Stomach (tissue), 9 donors: Measurements from ENCODE around the gene TVP23B. TPM values are rescaled to one million over a fixed set of nuclear protein-coding genes. Genes with fewer than 3 reads are reported as not detected.
"Not testable (repeated sequence)": the region's sequence is repeated elsewhere in the genome, so short reads cannot be mapped to it uniquely, and the experiment has no call there.

Source experiments
- DNase-seq, 2 donors: peaks; one replicate each; pipeline versions ENCODE4 v3.0.0 to v3.0.0-alpha.2; 2013 to 2019
- H3K27ac ChIP-seq, 5 donors: fragments of 200-600 bp in 4 of 5; sonication (generic) in 4 of 5; one replicate each; pipeline ENCODE4 v1.5.1; 2013 to 2019; ENCODE audit warnings: mild to moderate bottlenecking in 1 of 5, moderate library complexity in 1 of 5
- H3K27me3 ChIP-seq, 3 donors: fragments of 200-600 bp; sonication (generic); one replicate each; pipeline ENCODE4 v1.5.1; 2017 to 2019; ENCODE audit warnings: mixed run types in 1 of 3
- H3K36me3 ChIP-seq, 4 donors: fragments of 200-600 bp; sonication (generic); 1 replicate in 3 of 4; 2 replicates in 1 of 4; pipeline ENCODE4 v1.5.1; 2016 to 2019
- H3K4me1 ChIP-seq, 4 donors: fragments of 200-600 bp; sonication (generic); one replicate each; pipeline ENCODE4 v1.5.1; 2016 to 2019
- H3K4me3 ChIP-seq, 4 donors: fragments of 200-600 bp; sonication (generic) in 3 of 4; one replicate each; pipeline ENCODE4 v1.5.1; 2016 to 2019; ENCODE audit warnings: mild to moderate bottlenecking in 1 of 4
- H3K9me3 ChIP-seq, 4 donors: fragments of 200-600 bp; sonication (generic); one replicate each; pipeline ENCODE4 v1.5.1; 2016 to 2019
- EP300 ChIP-seq: sonication (generic); formaldehyde crosslinking; IDR thresholded peaks from one replicate; pipeline ENCODE4 v1.6.1; 2017; ENCODE audit warnings: antibody characterized with exemption
- POLR2A ChIP-seq, 4 donors: fragments of 450-650 bp; IDR thresholded peaks; one replicate each; pipeline ENCODE4 v1.6.1; 2016; ENCODE audit warnings: antibody characterized with exemption in 4 of 4, control low read depth in 2 of 4, mild to moderate bottlenecking in 1 of 4, moderate library complexity in 1 of 4
- POLR2AphosphoS5 ChIP-seq, 3 donors: sonication (generic); formaldehyde crosslinking; IDR thresholded peaks; one replicate each; pipeline ENCODE4 v1.6.1; 2016; ENCODE audit warnings: antibody characterized with exemption in 3 of 3
- WGBS, 5 donors: extraction: QIAGEN DNeasy Blood & Tissue Kit in 3 of 5; methylation state at CpG; one replicate each; pipeline versions ENCODE4 v1.1.5 to v1.1.7; 2013 to 2018; 5-methylcytosine and 5-hydroxymethylcytosine counted together
- intact Hi-C: fragments of 100-400 bp; cut with DNase I; formaldehyde crosslinking; loops from one replicate; pipeline ENCODE4 v1.15.1; 2023; ENCODE audit warnings: low total_unique reads
- polyA plus RNA-seq, 3 donors: library from polyadenylated mRNA; stranded (reverse); fragments of 200-250 nt; gene quantifications; one replicate each; pipeline ENCODE4 v1.2.3, GENCODE V29; 2013
- total RNA-seq, 5 donors: library from RNA; depleted of rRNA; stranded (reverse); fragments of >200 nt; gene quantifications; one replicate each; pipeline versions ENCODE4 v1.1.0 to v1.2.3, GENCODE V29; 2014 to 2016
- TF ChIP-seq, protein P1 (sequence below), 7 experiments: fragments of 450-650 bp in 4 of 7; fragments of 200-600 bp in 3 of 7; sonication (generic) in 3 of 7; IDR thresholded peaks; one replicate each; pipeline ENCODE4 v1.5.1; 2016 to 2019; ENCODE audit warnings: antibody characterized with exemption in 7 of 7, control low read depth in 2 of 7, mild to moderate bottlenecking in 1 of 7
- donor health status: healthy with polysubstance abuse.
- donor health status: Bipolar disorder and iron deficiency.
- donor health status: healthy.

TVP23B gene
- total and polyA plus RNA-seq, 8 donors = 2.9 to 93.4 (median 20.0) TPM

DNA sequence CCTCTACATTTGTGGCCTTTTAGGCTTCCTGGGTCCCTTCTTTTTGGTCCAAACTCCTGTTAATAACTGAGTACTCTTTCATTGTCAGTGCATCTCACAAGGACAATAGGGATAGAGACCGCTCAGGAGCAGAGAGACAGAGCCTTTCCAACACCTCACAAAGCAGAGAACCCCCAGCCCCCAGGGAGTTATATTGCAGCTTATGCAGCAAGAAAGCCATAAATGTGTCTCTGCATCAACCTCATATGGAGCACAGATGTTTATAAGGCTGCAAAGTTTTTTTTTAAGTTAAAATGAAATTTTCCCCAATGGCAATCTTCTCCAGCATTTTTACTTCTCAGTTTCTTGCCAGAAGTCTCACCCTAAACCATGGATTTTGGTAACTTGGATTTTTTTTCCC is 30.7 kb upstream of the TVP23B start:
- intact Hi-C loops, H3K27ac ChIP-seq, H3K4me1 ChIP-seq, DNase-seq, H3K27me3 ChIP-seq, H3K9me3 ChIP-seq, H3K4me3 ChIP-seq, H3K36me3 ChIP-seq: not testable (repeated sequence)
- WGBS, 5 donors = 94 to 100% (median 100%) methylated on average over 1 of the region's 1 CpG

DNA sequence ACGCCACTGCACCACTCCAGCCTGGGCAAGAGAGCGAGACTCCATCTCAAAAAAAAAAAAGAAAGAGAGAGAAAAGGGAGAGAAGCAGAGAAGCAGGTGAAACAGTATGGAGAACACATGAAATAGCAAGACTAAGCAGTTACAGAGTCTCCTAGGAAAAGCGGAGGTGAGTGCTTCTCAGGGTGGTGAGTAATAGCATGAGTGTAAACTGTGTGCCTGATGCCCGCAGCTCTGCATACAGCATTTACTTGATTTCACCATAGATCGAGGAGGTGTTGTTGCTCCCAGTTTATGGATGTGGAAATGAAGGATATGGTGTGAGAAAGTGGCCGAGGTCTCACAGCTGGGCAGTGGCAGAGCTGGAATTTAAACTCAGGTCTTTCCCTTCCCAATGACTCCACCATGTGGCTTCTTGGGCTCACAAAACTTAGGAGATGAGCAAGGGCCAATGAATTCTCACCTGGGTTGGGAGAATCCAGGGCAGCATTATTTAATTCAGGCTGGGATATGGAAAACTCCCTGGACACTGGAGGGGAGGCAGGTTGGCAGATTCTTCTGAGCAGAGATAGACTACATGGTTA is 27.1 kb upstream of the TVP23B start:
- WGBS, 5 donors = 68 to 86% (median 71%) methylated on average over 4 to 5 of the region's 6 CpGs
- intact Hi-C loops = not testable (repeated sequence)
- peak in 1 of 2 donors; percentile 9 for DNase-seq

DNA sequence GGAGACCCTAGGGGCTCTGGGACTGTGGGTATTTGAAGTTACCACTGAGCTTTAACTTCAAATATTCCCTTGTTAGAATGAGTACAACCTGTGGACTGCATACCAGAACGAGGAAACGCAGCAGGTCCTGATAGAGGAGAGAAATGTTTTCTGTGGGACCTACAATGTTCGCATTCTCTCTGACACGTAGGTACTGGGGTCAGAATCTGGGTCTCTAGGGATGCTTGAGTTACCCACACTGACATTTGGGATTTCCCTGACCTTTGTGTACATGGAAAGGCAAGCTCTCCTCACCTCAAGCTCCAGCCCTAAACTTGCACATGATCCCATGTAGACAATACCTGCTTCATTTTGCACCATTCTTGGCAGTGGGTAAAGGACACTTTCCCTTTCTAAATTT is 25.0 kb upstream of the TVP23B start:
- H3K27me3 ChIP-seq, H3K9me3 ChIP-seq, H3K4me3 ChIP-seq, H3K27ac ChIP-seq, H3K36me3 ChIP-seq, DNase-seq, intact Hi-C loops, H3K4me1 ChIP-seq: not testable (repeated sequence)
- 45 to 77% (median 60%) methylated on average over 4 of the region's 4 CpGs for WGBS, 5 donors

More for the DNA sequence above, 27.1 kb upstream of the TVP23B start:
- H3K27ac ChIP-seq, H3K9me3 ChIP-seq, H3K27me3 ChIP-seq, H3K4me1 ChIP-seq, H3K4me3 ChIP-seq, H3K36me3 ChIP-seq: not testable (repeated sequence)

DNA sequence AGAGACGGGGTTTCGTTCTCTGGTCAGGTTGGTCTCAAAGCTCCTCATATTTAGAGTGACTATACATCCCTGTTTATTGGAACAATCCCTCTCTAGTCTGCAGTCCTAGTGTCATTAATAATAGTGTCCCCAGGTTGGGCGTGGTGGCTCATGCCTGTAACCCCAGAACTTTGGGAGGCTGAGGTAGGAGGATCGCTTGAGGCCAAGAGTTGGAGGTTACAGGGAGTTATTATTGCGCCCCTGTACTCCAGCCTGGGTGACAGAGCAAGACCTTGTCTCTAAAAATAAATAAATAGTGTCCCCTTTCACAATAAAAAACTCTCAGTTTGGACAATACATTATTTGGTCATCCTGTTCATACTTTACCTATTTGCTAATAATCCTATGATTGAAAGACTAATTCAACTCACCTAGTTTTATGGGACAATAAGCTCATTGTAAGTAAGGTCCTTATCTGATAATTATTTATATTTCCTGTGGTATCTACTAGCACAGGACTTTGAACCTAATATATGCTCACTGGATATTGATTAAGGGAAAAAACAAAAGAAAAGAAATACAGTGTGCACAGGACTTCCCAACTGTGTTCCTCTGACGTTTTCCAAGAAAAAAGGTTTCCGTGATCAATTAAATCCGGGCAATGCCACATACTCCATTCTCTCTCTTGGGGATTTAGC is 23.5 kb upstream of the TVP23B start:
- DNase-seq, H3K36me3 ChIP-seq, H3K27ac ChIP-seq, H3K4me1 ChIP-seq, H3K4me3 ChIP-seq, intact Hi-C loops, H3K27me3 ChIP-seq, H3K9me3 ChIP-seq: not testable (repeated sequence)
- WGBS, 5 donors = 60 to 74% (median 69%) methylated on average over 8 of the region's 8 CpGs

DNA sequence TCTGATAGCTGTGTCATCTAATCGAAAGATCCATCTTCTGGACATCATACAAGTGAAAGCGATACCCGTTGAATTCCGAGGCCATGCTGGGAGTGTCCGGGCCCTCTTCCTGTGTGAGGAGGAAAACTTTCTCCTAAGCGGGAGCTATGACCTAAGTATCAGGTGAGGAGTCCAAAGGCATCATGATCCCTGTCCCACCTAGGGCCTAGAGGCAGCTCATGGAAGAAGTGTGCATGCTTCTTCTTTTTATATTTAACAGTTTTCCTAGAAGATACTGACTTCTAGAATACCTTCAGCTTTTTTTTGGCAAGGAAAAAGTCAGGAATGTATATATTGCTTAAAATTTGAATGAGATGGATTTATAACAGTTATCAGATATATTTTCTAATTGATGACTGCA is 22.6 kb upstream of the TVP23B start:
- H3K4me1 ChIP-seq, H3K36me3 ChIP-seq, H3K27me3 ChIP-seq, H3K4me3 ChIP-seq, intact Hi-C loops, H3K9me3 ChIP-seq, DNase-seq, H3K27ac ChIP-seq: not testable (repeated sequence)
- WGBS, 5 donors = 70 to 98% (median 71%) methylated on average over 1 to 2 of the region's 6 CpGs; no CpG with 5 or more reads in 2 of the 5 donors

DNA sequence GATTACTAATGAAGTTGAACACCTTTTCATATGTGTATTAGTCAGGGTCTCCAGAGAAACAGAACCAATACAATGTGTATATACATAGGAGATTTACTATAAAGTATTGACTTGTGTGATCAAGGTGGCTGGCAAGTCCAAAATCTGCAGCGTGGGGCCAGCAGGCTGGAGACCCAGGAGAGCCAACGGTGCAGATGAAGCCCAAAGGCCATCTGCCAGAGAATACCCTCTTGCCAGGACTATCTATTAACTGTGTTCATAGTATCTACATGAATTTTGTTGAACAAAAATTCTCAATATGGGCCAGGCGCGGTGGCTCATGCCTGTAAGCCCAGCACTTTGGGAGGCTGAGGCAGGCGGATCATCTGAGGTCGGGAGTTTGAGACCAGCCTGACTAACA is 20.8 kb upstream of the TVP23B start:
- H3K4me3 ChIP-seq, H3K9me3 ChIP-seq, DNase-seq, H3K27me3 ChIP-seq, intact Hi-C loops, H3K27ac ChIP-seq, H3K4me1 ChIP-seq, H3K36me3 ChIP-seq: not testable (repeated sequence)
- 86 to 96% (median 95%) methylated on average over 6 of the region's 6 CpGs for WGBS, 5 donors

DNA sequence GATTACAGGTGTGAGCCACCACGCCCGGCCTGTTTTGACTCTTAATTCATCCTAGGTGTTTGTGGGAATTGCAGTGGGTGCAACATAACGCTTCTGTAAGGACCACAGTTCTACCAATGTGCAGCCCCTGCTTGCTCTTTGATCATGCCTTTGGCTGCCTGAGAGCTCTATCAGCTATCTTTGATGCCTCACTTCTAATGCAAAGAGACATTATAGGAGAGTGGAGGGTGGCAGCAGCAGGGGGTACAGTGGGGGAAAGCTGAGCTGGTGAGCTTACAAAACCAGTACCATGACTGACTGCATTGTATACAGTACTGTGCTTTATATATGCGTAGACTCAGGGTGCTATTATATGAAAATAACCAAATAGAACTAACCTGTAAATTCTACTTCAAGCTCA is 10.4 kb upstream of the TVP23B start:
- H3K9me3 ChIP-seq, H3K27me3 ChIP-seq, DNase-seq, intact Hi-C loops, H3K27ac ChIP-seq, H3K36me3 ChIP-seq, H3K4me1 ChIP-seq, H3K4me3 ChIP-seq: not testable (repeated sequence)
- WGBS, 5 donors = 89 to 100% (median 95%) methylated on average over 1 to 4 of the region's 4 CpGs

DNA sequence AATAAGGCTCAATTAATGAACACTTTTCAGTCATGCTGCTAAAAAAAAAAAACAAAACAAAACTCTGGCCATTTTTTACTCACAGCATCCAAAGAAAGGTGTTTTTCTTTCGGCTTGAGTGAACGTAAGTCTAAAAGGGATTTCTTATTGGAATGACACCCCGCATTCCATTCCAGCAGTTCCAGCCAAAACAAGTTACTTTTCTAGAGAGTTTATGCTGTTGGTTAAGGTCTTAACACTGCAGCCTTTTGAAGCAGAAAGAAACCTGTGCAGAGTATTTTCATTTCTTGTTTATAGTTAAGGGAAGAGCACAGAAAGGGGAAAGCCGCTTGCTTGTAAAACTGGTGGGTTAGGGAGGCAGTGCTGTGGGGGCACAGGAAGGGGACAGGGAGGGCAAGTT is 9.9 kb upstream of the TVP23B start:
- H3K4me1 ChIP-seq, DNase-seq, H3K27ac ChIP-seq, H3K4me3 ChIP-seq, intact Hi-C loops, H3K36me3 ChIP-seq, H3K27me3 ChIP-seq, H3K9me3 ChIP-seq: not testable (repeated sequence)
- 52 to 81% (median 70%) methylated on average over 4 of the region's 4 CpGs for WGBS, 5 donors

DNA sequence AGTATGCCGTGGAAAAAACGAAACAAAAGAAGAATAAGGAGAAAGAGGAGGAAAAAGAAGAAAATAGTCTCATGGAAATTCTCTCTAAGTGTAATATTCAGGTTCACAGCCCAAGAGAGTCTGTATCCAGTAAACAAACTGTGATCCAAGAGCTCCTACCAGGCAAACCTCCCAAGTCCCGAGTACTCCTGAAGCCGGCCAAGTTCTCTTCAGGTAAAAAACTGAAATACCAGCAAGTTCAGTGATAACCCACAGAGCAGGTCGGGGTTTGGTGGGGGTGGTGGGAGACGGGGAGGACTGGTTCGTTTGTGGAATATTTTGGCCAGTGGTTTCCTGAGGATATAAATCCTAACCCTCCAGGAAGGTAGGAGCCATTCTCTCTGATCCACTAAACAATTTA is 8.5 kb upstream of the TVP23B start:
- Histone ChIP-seq H3K9me3 (no peaks in the 10 kb centered on the region), H3K4me1 (peaks cover 0 to 5% (median 0%) of the 10 kb centered on the region in 4 donors), H3K27me3 (no peaks in the 10 kb centered on the region), H3K4me3 (no peak overlapping the region), H3K36me3 (no peaks in the 10 kb centered on the region), H3K27ac (no peak overlapping the region)
- TF ChIP-seq EP300 = no peak
- TF ChIP-seq POLR2AphosphoS5 (IDR thresholded peaks at IDR 0.05) = no peak
- TF ChIP-seq, protein P1, sequence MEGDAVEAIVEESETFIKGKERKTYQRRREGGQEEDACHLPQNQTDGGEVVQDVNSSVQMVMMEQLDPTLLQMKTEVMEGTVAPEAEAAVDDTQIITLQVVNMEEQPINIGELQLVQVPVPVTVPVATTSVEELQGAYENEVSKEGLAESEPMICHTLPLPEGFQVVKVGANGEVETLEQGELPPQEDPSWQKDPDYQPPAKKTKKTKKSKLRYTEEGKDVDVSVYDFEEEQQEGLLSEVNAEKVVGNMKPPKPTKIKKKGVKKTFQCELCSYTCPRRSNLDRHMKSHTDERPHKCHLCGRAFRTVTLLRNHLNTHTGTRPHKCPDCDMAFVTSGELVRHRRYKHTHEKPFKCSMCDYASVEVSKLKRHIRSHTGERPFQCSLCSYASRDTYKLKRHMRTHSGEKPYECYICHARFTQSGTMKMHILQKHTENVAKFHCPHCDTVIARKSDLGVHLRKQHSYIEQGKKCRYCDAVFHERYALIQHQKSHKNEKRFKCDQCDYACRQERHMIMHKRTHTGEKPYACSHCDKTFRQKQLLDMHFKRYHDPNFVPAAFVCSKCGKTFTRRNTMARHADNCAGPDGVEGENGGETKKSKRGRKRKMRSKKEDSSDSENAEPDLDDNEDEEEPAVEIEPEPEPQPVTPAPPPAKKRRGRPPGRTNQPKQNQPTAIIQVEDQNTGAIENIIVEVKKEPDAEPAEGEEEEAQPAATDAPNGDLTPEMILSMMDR (IDR thresholded peaks at IDR 0.05) = no peak
- TF ChIP-seq POLR2A (IDR thresholded peaks at IDR 0.05) = no peak
- intact Hi-C loops = no loop called here
- 33 to 67% (median 40%) methylated on average over 7 of the region's 7 CpGs for WGBS, 5 donors
- no peak for DNase-seq

DNA sequence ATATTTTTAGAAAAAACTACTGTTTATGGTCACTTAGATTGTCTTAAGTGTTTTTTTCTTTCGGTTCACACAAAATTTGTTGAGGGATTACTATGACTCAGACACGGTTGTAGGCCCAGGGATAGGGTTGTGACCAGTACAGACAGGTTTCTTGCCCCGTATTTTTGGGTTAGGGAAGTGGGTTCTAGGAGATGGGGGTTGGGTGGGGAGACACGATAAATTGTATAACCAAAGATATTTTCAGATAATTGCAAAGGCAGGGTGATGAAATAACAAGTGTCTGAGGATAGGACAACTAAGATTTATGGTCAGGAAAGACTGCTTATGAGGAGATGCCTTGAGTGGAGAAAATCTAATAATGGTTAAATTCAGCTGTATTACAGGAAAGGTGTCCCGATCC is 822 bp downstream of the TVP23B start:
- H3K9me3 ChIP-seq, intact Hi-C loops, DNase-seq, H3K27me3 ChIP-seq, H3K36me3 ChIP-seq: not testable (repeated sequence)
- WGBS, 5 donors = 0 to 6% (median 6%) methylated on average over 2 to 3 of the region's 5 CpGs; no CpG with 5 or more reads in 2 of the 5 donors
- peak overlapping the region; percentile 11 to 59 (median 52) for H3K4me3 ChIP-seq
- H3K4me1 ChIP-seq = peaks cover 0 to 40% (median 28%) of the 10 kb centered on the region in 4 donors
- H3K27ac ChIP-seq = peak overlapping the region in 4 of 5 donors; percentile 26 to 90 (median 85)

DNA sequence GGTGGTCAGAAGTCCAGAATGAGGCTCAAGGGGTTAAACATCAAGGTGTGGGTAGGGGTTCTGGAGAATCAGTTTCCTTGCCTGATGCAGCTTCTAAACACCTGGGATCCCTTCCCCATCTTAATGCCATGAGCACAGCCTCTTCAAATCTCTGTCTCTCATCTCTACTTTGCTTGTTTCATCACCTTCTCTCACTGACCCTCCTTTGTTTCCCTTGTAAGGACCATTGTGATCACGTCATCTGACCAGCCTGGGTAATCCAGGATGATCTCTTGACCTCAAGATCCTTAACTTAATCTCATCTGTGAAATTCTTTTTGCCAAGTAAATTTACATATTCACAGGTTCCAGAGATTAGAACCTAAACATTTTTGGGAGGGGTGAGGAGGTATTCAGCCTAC is 5.0 kb downstream of the TVP23B start:
- H3K9me3 ChIP-seq, DNase-seq, H3K4me3 ChIP-seq, H3K27ac ChIP-seq, H3K36me3 ChIP-seq, H3K27me3 ChIP-seq, intact Hi-C loops: not testable (repeated sequence)
- WGBS, 5 donors = 37 to 60% (median 47%) methylated on average over 1 of the region's 1 CpG
- H3K4me1 ChIP-seq = peaks cover 0 to 40% (median 25%) of the 10 kb centered on the region in 4 donors
